Heart left ventricle (tissue), 13 donors: ENCODE measurements around the gene CTBP1.

Experiments used
- POLR2A ChIP-seq, 2 donors: fragments of 450-650 bp; IDR thresholded peaks; one replicate each; pipeline ENCODE4 v1.6.1; 2017; ENCODE audit warnings: antibody characterized with exemption in 2 of 2, mild to moderate bottlenecking in 2 of 2, moderate library complexity in 2 of 2
- TF ChIP-seq, protein P1 (sequence below), 12 donors: fragments of 200-600 bp; sonication (generic) in 4 of 12; IDR thresholded peaks; one replicate each; pipeline versions ENCODE4 v1.5.0 to v1.8.0; 2018 to 2022; ENCODE audit warnings: antibody characterized with exemption in 12 of 12, mild to moderate bottlenecking in 5 of 12
- donor health status: ischemic (EF 13 %, LVEDD 7.1; RV severe dilation, severe dysfunction).
- donor health status: DM: no; HTN: yes; CAD: no.
- donor health status: DM: no; HTN: no; CAD: no.
- donor health status: ischemic (EF 25% LVEDD 6.9; RV normal size, moderate dysfunction).
- donor health status: ischemic (EF 25% LVEDD 5.7; RV mildly dilated, moderate dysfunction).
- donor health status: ischemic (EF 35%, LVEDD 5.7; RV mildly dilated, moderate dysfunction).
- donor health status: nonischemic (EF 11% LVEDD 7.7; RV severe dilation, severe dysfunction).
- donor health status: DM: yes; HTN: yes; CAD: no.
- donor health status: PGD.
- donor health status: ischemic (EF 29% LVEDD 5.4; RV normal size, mild dysfunction).
- donor health status: nonischemic (EF 23%, LVEDD 6.1; RV moderate dilation, normal function).

DNA sequence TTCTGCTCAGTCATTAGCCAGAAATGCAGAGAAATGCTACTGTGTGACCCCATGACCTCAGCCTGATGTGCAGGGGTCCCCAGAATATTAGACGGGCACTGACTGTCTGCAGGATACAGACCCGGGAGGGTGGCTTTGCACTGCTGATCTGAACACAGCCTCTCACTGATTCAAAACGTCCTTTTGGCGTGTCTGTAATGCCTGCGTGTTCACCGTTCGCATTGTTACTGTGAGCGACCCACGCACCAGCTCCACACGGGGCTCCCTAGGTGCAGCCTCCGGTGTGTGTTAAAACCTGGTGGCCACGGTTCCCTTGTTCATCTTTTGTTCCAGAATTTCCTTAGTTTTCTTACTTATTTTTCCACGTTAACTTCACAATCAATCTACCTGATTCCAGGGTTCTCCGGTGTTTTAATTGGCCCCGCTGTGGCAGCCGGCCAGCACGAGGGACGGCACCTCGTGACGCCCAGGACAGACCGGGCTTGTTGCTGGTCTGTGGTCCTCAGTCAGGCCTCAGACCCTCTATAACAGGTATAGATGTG lies 44.6 kb downstream of the CTBP1 start:
- TF ChIP-seq, protein P1, sequence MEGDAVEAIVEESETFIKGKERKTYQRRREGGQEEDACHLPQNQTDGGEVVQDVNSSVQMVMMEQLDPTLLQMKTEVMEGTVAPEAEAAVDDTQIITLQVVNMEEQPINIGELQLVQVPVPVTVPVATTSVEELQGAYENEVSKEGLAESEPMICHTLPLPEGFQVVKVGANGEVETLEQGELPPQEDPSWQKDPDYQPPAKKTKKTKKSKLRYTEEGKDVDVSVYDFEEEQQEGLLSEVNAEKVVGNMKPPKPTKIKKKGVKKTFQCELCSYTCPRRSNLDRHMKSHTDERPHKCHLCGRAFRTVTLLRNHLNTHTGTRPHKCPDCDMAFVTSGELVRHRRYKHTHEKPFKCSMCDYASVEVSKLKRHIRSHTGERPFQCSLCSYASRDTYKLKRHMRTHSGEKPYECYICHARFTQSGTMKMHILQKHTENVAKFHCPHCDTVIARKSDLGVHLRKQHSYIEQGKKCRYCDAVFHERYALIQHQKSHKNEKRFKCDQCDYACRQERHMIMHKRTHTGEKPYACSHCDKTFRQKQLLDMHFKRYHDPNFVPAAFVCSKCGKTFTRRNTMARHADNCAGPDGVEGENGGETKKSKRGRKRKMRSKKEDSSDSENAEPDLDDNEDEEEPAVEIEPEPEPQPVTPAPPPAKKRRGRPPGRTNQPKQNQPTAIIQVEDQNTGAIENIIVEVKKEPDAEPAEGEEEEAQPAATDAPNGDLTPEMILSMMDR (IDR thresholded peaks at IDR 0.05), result no peak
- no peak for TF ChIP-seq POLR2A (IDR thresholded peaks at IDR 0.05)
